NCI-H2107 treated with DMSO at 0.1 percent for 48 hours (cell line): Measurements from ENCODE around the gene COX6A1.

Experiments
- DNase-seq: peaks from one replicate; lab custom pipeline; 2025; ENCODE audit not compliant: unreplicated experiment; lab: John Stamatoyannopoulos, UW

Gene COX6A1

DNA sequence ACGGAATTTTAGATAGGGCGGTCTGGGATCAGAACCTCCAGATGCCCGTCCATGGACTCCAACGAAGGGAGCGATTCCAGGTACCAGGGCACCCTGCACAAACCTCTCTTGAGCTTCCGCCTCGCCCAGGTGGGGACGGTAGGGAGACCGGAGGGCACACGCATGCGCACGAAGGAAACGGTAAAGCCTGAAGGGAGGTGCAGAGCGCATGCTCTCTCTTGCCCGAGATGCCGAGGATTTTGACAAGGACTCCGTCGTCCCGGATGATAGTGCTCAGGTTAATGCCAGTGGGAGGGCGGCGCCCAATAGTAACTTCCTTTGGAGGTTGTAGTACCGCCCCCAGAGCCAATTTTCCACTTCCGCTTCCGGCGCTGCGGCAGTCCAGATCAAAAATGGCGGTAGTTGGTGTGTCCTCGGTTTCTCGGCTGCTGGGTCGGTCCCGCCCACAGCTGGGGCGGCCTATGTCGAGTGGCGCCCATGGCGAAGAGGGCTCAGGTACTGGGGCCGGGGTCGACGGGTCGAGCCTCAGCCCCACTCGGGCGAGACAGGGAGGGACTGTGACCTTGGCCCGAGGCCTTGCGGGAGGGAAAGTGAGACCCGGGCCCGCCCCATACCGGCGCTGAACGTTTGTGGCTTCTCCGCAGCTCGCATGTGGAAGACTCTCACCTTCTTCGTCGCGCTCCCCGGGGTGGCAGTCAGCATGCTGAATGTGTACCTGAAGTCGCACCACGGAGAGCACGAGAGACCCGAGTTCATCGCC, at the start of gene COX6A1:
Gene COX6A1, plus strand, starts transcription at position 379 of the 760 bp plus-strand sequence. Its CDS starts 14 bp downstream, at position 393.
- DNase-seq = peak; percentile 99

DNA sequence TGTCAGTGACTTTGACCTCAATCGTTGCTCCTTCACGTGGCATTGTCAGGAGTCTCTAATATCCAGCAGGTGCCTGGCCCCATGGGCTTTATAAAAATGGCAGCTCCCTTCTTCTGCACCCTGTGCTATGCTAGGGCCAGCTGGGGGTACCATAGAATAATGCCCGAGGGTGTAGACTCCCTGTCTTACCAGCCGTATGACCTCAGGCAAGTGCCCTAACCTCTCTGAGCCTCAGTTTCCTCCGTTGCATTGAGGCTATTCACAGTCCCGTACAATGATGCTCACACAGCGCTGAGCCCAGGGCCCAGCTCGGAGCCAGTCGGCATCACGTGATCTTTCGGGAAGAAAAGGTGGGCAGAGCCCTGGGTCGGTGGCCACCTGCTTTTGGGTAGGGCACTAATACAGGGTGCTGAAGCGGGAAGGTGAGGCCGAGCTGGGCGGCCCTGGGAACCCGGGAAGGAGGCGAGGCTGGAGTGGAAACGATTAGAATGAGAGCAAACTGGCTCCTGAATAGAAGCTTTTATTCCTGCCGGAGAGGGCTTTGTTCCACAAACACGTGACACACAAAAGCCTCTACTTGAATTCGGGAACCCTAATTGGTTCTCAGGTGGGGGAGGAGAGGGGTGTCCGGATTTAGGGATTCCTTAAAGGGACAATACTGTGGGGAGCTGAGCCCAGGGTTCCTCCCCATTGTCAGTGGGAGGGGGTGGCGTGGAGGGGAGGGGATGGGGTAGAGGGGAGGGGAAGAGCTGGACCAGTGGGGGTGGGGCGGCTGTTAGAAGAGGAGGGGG, 49.0 kb upstream of the COX6A1 start:
- DNase-seq = peak; percentile 92

DNA sequence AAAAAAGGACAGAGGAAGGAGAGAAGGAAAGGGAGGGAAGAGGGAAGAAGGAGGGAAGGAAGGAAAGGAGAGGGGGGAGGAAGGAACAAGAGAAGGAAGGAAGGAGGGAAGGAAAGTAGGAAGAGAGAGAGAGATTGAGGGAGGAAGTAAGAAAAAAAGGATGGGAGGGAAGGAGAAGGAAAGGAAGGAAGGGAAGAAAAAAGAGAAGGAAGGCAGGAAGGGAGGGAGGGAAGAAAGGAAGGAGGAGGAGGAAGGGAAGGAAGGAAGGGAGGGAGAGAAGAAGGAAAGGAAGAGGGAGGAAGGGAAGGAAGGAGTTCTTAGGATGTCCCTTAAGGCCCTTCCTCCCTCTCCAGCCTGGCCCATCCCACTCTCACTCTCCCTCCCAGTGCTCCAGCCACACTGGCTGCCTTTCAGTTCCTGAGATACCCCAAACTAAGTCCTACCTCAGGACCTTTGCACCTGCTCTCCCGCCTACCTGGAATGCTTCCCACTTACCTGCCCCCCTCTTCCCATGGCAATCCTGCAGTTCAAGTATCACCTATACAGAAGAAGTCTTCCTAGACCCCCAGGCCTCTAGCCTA, 47.3 kb upstream of the COX6A1 start:
- DNase-seq = no peak

DNA sequence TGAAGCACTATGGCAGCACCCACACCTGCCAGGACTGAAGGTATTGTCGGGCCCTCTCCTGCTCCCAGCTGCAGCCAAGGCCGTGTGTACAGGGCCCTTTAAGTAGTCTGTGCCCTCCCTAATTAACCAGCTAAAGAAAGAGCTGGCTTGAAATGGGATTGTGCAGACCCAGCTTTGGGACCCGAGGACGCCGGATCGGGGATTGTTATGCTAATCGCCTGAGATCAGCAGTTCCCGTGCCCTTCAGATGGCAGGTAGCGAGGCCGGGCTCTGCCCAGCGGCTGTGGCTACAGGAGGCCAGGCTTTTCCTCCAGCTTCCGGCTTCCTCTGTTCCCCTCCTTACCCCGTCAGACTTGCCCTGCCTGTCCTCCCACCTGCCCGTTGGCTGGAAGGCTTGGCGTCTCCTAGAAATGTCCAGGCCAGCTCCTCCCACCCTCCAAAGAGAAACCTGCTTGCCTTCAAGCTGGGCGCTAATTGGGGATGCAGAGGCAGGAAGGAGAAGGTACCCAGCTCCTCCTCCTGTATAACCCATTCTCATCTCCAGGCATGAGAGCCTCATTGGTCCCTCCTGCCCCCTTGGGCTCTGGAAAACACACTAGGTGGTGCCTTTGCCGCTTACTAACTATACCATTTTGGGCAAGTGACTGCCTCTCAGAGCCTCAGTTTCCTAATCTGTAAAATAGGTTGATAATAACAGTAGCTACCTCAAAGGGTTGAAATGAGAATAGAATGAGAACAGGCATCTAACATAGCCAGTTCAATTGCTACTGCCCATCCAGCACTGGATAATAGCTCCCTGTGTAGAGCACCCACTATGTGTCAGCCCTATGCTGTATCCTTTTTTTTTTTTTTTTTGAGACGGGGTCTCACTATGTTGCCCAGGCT, 43.2 kb upstream of the COX6A1 start:
- DNase-seq = peak; percentile 86

DNA sequence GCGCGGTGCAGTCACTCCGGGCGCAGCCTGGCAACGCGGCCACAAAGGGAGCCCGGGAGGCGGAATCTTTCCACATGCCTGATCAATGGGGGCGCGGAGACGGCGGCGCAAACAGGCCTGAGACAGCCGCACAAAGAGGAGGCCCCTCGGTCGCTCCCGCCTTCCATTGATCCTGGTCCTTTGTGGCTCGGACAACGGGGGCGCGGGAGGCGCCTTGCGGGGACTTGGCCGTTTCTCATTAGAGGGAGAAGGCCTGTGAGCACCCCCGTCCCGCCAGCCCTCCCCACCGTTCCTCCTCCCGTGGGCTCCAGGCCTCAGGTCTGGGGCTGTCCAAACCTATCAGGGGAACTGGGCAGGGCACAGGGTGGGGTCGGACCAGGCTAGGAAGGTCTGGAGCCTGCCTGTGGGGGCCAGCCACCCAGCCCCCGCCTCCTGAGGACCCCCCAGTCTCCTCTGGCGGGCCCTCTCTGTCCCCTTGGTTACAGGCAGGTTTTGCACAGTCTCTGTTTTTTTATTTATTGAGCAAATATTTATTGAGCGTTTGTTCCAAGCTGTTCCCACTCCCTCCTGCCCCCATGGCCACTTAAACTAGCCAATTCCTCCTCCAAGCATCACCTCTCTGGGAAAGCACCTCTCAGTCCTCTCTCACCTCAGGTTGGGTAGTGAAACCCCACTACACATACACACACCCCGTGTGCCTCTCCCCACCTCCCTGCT, 39.9 kb upstream of the COX6A1 start:
- no peak for DNase-seq

DNA sequence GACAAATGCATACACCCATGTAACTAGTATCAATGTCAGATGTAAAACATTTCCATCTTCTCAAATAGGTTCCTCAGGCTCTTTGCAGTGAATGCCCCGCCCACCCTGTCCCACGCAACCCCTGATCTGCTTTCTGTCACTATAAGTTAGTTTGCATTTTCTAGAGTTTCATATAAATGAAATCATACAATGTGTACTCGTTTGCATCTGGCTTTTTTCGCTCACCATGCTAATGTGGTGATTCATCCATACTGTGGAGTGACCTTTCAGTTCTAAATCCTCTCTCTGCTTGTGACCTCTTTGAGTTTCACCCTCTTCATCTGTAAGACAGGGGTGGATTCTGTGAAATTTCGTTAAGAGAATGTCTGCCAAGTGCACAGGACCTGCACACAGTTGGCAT, 38.4 kb upstream of the COX6A1 start:
- no peak for DNase-seq

DNA sequence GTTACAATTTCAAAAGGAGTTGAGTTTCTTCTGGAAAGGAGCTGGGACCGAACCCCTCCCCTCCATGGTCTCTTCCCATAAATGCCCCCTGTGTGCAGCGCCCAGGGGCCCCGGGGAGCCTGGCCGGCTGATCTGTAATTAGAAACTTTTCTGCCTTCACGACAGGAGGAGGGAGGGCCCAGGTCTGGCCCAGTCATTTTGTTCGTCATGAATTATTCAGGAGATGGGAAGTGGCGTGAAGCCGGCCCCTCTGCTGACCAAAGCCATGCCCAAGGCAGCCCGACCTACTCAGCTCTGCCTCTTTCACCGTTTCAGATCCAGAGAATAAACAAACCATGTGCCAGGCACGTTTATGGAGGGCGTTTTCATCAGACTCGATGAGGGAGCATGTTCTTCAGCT, 35.7 kb upstream of the COX6A1 start:
- no peak for DNase-seq

DNA sequence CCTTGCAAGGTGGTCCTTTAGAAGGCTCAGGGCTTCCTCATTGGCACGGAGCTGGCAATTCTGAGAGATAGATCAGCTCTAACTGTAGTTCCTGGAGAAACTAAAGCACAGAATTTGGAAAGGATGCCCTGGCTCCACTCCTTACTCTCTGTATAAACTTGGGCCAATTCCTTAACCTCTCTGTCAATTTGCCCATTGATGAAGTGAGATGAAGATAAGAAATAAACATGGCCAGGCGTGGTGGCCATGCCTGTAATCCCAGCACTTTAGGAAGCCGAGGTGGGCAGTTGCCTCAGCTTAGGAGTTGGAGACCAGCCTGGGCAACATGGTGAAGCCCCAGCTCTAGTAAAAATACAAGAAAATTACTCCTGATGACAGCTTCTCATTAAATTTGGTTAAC, 34.0 kb upstream of the COX6A1 start:
- DNase-seq = no peak

DNA sequence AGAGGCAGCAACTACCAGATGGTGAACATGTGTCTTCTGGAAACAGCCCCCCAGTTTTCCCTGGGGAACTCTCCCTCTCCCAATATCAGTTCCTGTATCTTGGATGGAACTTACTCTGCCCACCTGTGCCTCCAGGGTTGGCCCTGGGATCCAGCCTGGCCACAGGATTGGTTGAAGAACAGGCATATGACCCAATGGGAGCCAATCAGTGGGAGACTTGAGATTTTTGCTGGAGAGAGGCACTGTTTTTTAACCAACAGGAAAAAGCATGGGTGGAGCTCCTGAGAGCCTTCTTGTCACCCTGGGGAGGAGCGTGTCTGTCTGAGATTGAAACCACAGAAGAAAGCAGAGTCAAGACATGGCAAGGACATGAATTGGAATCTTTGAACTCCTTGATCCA, 33.6 kb upstream of the COX6A1 start:
- DNase-seq = no peak

DNA sequence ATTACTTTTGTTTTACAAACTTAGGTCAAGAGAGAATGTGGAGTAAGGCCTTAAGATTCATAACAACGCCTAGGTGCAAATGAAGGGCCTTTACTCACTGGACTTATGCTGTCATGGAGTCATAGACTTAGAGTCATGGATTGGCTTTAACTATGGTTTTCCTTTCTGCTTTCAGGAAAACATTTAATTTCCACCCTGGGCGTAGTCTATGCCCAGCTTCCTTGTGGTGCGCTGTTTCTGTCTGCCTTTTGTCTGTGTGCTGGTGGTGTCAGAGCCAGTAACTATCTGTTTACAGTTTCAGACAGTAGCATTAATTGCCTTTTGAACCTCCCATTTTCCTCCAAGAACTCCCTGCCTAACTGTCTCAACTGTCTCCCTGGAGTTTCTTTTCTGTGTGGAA, 31.8 kb upstream of the COX6A1 start:
- DNase-seq = peak; percentile 16

DNA sequence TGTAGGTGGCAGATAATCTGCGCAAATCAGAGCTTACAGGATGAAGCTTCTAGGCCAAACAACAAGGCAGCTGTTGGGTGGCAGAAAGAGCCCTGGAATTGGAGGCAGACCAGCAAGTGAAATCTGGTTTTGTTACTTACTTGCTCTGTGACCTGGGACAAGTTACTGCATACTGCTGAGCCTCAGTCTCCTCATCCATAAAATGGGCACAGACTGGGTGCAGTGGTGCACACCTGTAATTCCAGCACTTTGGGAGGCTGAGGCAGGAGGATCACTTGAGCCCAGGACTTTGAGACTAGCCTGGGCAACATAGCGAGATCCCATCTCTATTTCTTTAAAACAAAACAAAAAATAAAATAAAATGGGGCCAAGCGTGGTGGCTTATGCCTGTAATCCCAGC, 31.4 kb upstream of the COX6A1 start:
- DNase-seq = no peak

DNA sequence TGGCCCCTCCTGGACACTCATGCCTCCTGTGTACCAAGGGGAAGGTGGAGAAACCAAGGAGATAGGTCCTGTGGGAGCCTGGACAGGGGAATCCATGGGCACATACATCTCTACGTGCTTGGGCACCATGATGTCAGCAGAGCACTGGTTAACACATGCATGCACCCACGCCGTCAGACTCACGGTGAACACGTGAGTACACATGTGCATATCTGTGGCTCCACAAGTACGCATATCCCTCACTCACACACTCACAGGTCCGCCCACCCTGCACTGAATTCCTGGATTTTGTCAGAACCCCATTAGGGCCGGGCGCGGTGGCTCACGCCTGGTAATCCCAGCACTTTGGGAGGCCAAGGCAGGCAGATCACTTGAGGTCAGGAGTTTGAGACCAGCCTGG, 29.1 kb upstream of the COX6A1 start:
- DNase-seq = no peak

DNA sequence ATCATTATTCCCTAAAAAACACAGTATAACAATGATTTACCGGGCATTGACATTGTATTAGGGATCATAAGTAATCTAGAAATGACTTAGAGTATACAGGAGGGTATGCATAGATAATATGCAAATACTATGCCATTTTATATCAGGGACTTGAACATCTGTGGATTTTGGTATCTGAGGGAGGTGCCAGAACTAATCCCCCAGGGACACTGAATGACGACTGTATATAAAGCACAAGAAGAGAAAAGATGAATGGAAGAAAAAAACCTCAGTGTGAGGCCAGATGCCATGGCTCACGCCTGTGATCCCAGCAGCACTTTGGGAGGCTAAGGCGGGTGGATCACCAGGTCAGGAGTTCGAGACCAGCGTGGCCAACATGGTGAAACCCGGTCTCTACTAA, 25.5 kb upstream of the COX6A1 start:
- DNase-seq = no peak

DNA sequence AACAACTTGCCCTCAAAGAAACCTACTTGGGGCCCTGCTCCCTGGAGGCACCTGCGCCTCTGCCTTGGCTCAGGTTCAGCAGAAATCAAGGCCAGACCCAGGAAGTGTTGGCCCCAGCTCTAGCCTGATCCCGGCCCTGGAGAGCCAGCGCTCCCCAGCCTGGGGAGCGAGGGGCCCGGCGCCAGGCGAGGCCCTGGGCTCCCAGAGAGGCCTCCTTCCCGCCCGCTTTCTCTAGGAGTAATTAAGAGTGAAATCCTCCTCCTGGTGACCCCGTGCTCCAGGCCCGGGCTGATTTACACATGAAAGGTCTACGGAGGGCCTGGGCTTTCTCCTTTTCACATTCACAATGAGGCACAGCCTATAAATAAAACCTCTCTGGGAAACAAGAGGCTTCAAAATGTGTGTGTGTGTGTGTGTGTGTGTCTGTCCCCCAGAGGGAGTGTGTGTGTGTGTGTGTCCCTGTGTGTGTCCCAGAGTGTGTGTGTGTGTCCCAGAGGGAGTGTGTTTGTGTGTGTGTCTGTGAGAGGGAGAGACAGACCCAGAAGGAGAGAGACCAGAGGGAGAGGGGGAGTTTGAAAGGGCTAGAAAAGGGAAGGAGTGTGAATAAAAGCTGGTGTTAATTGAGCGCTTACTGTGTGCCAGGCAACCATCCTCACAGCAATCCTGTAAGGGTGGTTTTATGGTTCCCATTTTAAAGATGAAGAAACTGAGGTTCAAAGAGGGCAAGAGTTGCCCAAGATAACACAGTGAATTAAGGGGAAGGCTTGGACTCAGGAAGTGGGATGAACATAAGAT, 23.8 kb upstream of the COX6A1 start:
- peak; percentile 75 for DNase-seq

DNA sequence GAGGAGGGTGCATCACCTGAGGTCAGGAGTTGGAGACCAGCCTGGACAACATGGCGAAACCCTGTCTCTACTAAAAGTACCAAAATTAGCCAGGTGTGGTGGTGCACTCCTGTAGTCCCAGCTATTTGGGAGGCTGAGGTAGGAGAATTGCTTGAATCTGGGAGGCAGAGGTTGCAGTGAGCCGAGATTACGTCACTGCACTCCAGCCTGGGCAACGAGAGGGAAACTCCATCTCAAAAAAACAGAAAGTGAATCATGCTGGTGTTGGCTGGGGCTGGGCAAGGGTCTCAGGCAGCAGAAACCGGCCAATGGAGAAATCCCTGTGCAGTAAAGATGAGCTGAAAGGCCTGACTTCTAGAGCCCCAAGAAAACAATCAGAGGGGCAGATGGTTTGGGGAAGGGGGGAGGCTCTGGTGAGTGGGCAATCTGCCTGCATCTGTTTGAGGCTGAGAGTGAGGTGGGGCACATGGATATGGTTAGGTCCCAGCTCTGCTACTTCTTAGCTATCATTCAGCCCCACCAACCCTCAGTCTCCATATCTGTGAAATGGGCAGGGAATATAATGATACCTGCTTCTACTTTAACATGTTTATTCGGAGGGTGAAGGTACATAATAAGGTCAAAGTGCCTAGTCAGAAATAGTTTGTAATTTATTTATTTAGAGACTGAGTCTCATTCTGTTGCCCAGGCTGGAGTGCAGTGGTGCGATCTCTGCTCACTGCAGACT, 21.3 kb upstream of the COX6A1 start:
- DNase-seq = no peak

DNA sequence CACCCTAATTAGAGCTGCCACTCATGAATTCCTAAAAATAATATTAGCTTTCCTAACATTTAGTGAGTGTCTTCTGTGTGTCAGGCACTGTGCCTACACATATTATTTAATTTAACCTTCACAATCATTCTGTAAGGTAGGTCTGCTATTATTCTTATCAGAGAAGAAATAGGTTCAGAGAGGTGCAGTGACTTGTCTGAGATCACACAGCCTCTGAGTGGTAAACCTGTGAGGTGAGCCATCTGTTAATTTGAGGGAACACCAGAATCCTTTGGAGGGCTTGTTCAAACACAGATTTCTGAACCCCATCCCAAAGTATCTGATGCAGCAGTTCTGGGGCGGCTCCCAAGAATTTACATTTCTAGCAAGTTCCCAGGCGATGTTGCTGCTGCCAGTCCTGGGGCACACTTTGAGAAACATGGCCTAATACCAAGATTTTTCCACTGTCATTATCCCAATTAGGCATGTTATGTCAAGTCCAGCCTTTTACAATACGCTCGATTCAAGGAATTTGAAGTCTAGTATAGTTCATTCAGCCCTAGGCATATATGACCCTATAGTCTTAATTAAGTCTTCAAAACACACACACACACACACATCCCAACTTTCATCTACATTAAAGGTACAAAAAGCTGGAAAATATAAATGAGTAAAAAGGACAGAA, 19.9 kb upstream of the COX6A1 start:
- DNase-seq = no peak

DNA sequence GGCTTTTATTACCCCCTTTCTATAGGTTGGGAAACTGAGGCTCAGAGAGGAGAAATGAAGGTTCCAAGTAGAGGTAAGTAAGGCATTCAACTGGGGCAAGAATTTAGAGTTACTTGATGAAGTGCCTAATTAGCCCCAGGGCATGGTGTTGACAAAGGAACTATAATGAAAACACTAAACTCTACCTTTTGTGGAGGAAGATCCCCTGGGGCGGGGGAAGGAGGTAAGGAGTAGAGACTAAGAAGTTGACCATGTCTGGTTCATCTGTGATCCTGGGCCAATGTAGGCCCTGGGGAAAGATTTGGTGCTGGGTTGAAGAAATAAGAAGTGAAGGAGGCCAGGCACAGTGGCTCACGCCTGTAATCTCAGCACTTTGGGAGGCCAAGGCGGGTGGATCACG, 16.2 kb upstream of the COX6A1 start:
- DNase-seq = no peak

DNA sequence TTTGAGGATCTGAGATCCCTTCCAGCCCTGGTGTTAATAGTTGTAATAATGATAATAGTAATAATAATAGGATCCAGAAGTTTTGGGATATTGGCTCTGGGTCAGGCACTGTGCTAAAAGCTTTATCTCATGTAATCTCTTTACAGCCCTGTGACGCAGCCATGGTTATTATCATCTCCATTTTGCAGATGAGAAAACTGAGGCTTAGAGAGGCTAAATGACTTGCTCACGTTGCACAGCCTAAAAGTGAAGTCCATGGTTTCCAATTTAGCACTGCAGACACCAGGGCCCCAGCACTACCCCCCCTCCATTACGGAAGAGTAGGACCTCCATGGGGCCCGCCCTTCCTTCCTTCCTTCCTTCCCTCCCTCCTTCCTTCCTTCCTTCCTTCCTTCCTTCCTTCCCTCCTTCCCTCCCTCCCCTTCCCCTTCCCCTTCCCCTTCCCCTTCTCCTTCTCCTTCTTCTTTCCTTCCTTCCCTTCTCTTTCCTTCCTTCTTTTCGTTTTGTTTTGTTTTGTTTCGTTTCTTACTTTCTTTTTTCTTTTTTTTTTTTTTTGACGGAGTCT, 14.9 kb upstream of the COX6A1 start:
- no peak for DNase-seq
